HG03066 (cell line): ENCODE results near the gene DNM3.
"Not testable (repeated sequence)": the region's sequence is repeated elsewhere in the genome, so short reads cannot be mapped to it uniquely, and the experiment has no call there.

Experiments used
- ATAC-seq: cut with Tn5 transposase; IDR thresholded peaks from one replicate; pipeline ENCODE4 v1.9.1; 2021; ENCODE audit warnings: low read depth; ENCODE audit not compliant: unreplicated experiment

DNM3 gene

DNA sequence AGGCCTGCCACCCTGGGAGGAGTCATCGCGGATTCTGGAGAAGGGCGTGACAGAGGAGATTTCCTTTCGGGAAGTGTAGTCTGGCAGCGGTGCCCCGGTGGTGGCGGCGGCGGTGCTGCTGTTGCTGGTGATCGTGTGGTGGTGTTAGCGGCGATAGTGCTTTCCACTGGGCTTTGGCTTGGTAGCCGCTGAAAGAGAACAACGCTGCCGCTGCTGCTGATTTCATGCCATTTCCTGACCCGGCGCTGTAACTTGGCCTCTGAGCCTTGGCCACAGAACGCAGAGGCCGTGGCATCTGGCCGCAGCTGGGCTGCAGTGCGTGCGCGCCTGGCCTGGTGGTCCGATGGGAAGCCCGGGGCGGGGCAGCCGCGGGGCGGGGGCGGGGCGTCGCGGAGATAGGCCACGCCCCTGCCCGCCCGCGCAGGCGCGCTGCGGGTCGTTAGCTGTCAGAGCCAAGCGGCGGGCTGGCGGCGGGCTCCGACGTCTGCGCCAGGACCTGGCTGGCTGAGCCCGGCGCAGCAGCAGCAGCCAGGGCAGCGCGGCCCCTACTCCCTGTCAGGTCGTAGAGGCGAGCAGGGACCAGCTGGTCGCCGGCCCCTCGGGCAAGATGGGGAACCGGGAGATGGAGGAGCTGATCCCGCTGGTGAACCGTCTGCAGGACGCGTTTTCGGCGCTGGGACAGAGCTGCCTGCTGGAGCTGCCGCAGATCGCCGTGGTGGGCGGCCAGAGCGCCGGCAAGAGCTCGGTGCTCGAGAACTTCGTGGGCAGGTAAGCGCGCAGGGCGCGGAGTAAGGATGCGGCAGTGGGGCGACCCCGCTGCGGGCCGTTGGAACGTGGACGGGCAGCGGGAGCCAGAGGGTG lies at the start of gene DNM3:
Gene DNM3 (plus strand): TSS at position 449 of the 861 bp plus-strand sequence. CDS start 159 bp downstream, at position 608.
- ATAC-seq = peak; percentile 87

GRCh38 chr1:171792656-171793369 lies 48.5 kb upstream of the DNM3 start:
- ATAC-seq = no peak

DNA sequence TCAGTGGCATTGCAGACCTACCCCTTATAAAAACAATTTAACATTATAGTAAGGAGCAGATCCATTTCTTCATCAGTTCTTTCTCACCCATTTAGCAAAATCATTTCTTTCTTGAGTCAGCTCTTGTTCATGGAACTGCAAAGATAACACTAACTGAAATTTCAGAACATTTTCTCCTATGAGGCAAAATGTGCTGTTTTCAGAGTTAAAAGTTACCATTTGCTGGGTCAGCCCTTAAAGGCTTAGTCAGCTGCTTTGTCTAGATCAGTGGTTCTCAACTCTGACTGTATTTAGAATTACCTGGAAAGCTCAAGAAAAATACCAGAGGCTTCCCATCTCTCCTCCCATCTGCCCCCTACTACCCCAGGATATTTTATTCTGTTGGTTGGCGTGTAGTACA lies 47.7 kb upstream of the DNM3 start:
- no peak for ATAC-seq

DNA sequence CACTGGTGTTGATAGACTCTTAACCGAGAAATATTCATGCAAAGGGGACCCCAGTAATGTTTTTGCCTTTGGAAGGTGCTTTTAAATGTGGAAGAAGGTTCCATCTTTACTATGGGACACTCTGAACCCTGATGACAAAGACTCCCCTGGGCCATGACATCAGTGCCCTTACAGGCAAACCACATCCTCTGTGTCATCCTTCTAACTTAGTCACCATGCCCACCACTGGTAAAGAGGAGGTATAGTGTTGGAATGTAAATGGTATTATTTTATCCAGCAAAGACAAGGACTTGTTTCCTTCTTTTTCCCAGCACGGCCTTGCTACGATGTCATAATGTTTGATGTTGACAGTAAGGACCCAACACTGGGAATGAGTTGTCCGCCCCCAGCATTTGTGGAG lies 47.2 kb upstream of the DNM3 start:
- no peak for ATAC-seq

DNA sequence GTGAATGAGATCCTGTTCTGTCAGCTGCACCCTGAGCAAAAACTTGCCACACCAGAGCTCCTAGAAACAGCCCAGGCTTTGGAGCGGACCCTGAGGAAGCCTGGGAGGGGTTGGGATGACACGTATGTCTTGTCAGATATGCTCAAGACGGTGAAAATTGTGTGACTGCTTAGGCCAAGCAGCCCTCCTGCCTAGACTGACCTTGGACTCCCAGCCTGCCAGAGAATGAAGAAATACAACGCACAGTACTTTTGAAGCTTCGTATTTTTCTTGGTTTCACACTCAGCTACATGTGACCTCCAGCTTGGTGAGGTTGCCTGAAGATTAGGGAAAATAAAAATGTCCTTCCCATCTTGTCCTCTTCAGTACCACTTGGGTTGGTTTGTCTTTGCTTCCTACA lies 44.7 kb upstream of the DNM3 start:
- no peak for ATAC-seq

- no peak for ATAC-seq
Measured at GRCh38 chr1:171798311-171798710, 43.0 kb upstream of the DNM3 start.

DNA sequence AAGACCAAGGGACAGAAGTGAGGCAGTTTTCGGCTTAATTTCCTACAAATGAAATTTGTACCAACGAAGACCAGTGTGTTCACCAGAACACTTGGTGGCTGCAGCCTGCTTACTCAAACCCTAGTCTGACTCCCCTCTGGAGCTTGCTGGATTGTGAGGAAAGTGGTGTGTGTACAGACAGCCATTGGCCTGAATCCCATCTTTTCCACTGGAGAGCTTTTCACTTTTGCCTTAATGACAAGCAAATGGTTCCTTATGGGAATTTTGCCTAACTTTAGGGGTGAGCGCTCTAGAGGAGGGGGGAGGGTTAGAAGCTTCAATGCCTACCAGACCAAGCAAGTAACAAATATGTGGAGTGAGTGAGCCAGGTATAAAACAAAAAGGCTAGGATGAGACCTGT lies 42.5 kb upstream of the DNM3 start:
- no peak for ATAC-seq

GRCh38 chr1:171799166-171799565 lies 42.1 kb upstream of the DNM3 start:
- ATAC-seq = no peak

DNA sequence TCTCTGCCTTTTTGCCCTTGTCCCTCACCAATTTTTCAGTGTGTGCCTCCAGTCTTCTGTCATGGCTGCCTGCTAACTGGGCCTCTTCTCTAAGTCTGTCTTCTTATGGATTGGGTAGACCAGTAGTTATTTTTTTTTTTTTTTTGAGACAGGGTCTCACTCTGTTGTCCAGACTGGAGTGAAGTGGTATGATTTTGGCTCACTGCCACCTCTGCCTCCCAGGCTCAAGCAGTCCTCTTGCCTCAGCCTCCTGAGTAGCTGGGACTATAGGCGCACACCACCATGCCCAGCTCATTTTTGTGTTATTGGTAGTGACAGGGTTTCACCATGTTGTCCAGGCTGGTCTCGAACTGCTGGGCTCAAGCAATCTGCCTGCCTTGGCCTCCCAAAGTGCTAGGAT lies 41.6 kb upstream of the DNM3 start:
- ATAC-seq = not testable (repeated sequence)

DNA sequence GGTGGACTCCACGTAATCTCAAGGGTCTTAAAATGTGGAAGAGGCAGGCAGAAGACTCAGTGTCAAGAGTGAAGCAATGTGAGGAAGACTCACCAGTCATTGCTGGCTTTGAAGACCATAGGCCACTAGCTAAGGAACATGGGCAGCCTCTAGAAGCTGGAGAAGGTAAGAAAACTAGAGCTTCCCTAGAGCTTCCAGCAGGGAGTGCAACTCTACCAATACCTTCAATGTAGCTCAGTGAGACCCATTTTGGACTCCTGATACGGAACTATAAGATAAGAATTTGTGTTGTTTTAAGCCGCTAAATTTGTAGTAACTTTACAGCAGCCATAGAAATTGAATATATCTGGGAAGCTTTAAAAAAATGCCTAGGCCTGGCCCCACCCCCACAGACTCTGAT lies 41.0 kb upstream of the DNM3 start:
- no peak for ATAC-seq

DNA sequence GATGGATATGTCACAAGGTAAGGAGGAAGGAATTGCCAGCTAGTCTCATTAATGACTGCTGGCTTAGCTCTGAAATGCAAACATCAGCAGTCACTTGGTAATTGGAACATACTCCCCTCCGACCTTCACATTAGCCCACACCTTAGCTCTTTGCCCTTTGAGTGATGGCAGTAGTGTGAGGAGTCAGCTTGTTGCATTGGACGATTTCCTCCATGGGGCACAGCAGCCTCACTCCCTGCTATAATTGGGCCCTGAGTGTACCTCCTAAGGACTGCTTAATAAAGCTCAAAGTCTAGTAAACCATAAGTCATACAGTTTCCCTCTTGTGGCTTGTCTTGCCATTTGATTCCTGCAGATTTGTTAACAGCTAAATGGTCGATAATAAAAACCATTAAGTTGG lies 40.4 kb upstream of the DNM3 start:
- no peak for ATAC-seq

GRCh38 chr1:171801487-171801891 lies 39.8 kb upstream of the DNM3 start:
- ATAC-seq = no peak

DNA sequence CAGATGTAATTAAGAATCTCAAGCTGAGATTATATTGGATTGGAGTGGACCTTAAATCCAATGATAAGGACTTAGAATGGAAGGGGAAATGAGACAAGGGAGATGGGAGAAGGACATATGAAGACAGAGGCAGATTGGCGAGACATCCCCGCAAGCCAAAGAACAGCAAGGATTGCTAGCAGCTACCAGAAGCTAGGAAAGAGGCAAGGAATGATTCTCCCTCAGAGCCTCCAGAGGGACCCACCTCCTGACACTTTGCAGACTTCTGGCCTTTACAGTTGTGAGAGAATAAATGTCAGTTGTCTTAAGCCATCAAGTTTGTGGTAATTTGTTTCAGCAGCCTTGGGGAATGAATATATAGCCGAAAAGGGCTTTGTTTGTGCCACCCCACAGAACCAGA lies 39.1 kb upstream of the DNM3 start:
- no peak for ATAC-seq

DNA sequence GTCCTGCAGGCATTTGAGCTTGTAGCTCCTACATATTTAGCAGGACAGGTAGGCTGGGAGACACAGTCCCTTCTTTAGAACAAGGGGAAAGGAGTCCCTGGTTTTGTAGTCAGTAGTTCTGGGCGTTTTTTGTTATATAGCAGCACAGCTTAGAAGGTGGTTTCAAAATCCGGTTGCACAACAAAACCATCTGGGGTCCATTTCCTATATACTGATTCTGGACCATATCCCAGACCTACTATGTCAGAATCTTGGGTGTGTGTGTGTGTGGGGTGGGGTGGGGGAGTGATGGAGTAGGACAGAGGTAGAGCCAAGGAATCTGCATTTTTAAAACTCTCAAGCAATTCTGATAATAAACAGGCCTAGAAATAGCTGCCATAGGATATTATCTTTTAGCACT lies 38.3 kb upstream of the DNM3 start:
- no peak for ATAC-seq

DNA sequence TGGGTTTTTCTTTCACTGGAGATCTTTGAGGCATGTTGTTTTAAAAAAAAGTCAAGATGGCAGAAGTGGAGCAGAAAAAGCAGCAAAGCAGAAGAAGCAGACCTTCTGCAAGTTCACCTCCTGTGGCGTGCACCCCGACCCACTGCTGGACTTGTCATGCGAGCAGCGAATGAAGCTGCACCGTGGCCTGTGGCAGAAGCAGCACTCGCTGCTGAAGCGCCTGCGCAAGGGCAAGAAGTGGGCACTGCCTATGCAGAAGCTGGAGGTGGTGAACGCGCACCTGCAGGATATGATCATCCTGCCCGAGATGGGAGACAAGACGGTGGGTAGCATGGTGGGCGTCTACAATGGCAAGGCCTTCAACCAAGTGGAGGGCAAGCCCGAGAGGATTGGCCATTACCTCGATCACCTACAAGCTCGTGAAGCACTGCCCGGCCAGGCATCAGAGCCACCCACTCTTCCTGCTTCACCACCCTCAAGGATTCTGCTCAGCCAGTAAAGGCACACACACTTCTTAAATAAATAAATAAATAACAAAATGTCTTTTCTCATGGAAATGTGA lies 37.8 kb upstream of the DNM3 start:
- ATAC-seq = no peak

- peak; percentile 81 for ATAC-seq
Measured at GRCh38 chr1:171805395-171806115, 35.7 kb upstream of the DNM3 start.

GRCh38 chr1:171807556-171807955 lies 33.7 kb upstream of the DNM3 start:
- no peak for ATAC-seq

DNA sequence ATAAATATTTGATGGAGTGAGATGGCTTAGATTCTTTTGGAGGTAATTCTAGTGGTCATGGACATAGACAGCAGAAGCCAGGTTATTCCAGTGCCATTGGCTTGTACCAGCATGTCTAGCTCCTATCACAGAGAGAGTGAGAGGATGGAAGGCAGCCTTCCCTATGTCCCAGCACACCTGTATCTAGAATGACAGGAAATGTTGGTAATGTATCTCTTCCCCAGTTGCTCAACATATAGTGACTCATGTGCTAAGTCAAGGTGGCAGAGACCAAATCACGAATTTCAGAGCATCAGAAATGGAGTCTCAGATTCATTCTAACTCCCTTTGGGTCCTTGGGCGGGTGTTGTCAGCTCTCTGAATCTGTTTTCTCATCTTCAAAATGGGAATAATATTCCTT lies 31.5 kb upstream of the DNM3 start:
- ATAC-seq = no peak

- no peak for ATAC-seq
Measured at GRCh38 chr1:171811672-171812071, 29.6 kb upstream of the DNM3 start.

DNA sequence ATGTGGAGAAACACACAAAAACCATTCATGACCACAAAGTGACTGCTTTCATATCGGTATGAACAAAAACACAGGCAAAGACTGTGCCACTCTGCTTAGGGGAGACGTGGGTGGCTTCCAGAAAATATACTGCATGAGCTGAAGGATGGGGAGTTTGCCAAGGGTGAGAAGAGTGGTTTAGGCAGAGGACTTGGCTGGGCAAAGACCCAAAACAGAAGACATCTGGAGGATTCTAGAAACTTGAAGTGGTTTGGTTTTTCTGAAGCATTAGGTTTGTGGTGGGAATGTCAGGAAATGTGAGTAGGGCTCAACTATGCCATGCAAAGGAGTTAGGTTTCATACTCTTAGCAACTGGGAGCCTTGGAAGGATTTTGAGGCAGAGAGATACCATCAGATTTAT lies 26.6 kb upstream of the DNM3 start:
- ATAC-seq = no peak

DNA sequence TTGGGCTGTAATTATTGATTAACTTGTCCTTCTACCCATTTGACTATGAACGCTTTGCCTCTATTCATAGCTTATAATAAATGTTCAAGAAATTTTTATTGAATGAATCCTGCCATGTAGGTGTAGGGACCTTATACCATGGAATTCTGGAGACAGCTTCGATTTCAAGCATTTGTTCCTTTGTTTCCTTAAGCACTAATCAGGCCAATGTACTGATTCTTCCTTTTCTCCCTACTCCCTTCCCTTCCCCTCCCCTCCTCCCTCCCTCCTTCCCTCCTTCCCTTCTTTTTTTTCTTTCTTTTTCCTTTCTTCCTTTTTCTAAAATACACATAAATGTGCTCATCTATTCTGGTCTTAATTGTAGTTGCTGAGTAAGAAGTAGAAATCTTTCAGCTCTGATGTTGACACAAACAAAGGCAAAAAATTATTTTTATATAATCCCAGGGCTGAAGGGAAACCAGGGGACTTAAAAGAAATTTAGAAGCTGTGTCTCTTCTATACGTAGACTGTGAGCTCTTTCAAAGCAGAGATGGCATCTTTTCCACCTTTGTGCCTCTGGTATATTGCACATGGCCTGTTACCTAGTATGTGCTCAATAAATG lies 24.9 kb upstream of the DNM3 start:
- no peak for ATAC-seq
